Memory B cell (primary cell): ENCODE measurements around the gene IDUA.
A peak's percentile ranks its signal among the peaks of the same experiment; 100 is the strongest.

Experiments
- ATAC-seq: fragments of 150-1000 bp; cut with Tn5 transposase; 2 replicates; pipeline ENCODE4 v1.10.0; 2021; ENCODE audit warnings: low read depth, mild to moderate bottlenecking, moderate library complexity
- DNase-seq, 2 donors: peaks; one replicate each; pipeline ENCODE4 v3.0.0; 2022; ENCODE audit warnings: low spot score in 2 of 2
- H3K27ac Mint-ChIP-seq: one replicate; pipeline ENCODE4 v1.8.0; 2022; ENCODE audit warnings: mild to moderate bottlenecking, moderate library complexity, mixed read lengths
- H3K27me3 Mint-ChIP-seq: one replicate; pipeline ENCODE4 v1.8.0; 2022; ENCODE audit warnings: mixed read lengths
- H3K36me3 Mint-ChIP-seq: one replicate; pipeline ENCODE4 v1.8.0; 2022; ENCODE audit warnings: mild to moderate bottlenecking, mixed read lengths
- H3K4me1 Mint-ChIP-seq: one replicate; pipeline ENCODE4 v1.8.0; 2022; ENCODE audit warnings: mixed read lengths
- H3K4me3 Mint-ChIP-seq: one replicate; pipeline ENCODE4 v1.8.0; 2022; ENCODE audit warnings: mild to moderate bottlenecking, moderate library complexity, mixed read lengths
- H3K9me3 Mint-ChIP-seq: one replicate; pipeline ENCODE4 v1.8.0; 2022; ENCODE audit warnings: mixed read lengths

IDUA gene

DNA sequence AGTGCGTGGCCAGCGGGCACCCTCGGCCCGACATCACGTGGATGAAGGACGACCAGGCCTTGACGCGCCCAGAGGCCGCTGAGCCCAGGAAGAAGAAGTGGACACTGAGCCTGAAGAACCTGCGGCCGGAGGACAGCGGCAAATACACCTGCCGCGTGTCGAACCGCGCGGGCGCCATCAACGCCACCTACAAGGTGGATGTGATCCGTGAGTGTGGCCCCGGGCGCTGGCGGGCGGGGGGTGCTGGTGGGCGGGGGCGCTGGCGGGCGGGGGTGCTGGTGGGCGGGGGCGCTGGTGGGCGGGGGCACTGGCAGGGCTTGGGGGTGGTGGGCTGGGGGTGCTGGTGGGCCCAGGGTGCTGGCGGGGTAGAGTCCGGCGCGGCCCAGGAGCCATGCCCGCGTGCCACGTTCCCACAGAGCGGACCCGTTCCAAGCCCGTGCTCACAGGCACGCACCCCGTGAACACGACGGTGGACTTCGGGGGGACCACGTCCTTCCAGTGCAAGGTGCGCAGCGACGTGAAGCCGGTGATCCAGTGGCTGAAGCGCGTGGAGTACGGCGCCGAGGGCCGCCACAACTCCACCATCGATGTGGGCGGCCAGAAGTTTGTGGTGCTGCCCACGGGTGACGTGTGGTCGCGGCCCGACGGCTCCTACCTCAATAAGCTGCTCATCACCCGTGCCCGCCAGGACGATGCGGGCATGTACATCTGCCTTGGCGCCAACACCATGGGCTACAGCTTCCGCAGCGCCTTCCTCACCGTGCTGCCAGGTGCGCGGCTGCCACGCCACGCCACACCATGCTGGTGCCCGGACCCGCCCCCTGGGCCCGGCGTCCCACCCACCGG lies 37.3 kb downstream of the IDUA start:
- DNase-seq (no peak), ATAC-seq (no peak)
- Mint-ChIP-seq H3K4me1 (peaks cover 17% of the 10 kb centered on the region), H3K36me3 (peaks cover 4% of the 10 kb centered on the region), H3K27me3 (peaks cover 3% of the 10 kb centered on the region), H3K4me3 (no peak overlapping the region), H3K27ac (peak overlapping the region; percentile 66), H3K9me3 (no peaks in the 10 kb centered on the region)

DNA sequence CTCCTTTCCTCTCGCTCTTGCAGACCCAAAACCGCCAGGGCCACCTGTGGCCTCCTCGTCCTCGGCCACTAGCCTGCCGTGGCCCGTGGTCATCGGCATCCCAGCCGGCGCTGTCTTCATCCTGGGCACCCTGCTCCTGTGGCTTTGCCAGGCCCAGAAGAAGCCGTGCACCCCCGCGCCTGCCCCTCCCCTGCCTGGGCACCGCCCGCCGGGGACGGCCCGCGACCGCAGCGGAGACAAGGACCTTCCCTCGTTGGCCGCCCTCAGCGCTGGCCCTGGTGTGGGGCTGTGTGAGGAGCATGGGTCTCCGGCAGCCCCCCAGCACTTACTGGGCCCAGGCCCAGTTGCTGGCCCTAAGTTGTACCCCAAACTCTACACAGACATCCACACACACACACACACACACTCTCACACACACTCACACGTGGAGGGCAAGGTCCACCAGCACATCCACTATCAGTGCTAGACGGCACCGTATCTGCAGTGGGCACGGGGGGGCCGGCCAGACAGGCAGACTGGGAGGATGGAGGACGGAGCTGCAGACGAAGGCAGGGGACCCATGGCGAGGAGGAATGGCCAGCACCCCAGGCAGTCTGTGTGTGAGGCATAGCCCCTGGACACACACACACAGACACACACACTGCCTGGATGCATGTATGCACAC lies 38.2 kb downstream of the IDUA start:
- DNase-seq: no peak
- H3K27me3 Mint-ChIP-seq: peaks cover 2% of the 10 kb centered on the region
- H3K9me3 Mint-ChIP-seq: no peaks in the 10 kb centered on the region
- ATAC-seq: no peak
- peaks cover 4% of the 10 kb centered on the region for H3K36me3 Mint-ChIP-seq
- peak overlapping the region; percentile 17 for H3K4me3 Mint-ChIP-seq
- peaks cover 17% of the 10 kb centered on the region for H3K4me1 Mint-ChIP-seq
- H3K27ac Mint-ChIP-seq: peak overlapping the region; percentile 66

DNA sequence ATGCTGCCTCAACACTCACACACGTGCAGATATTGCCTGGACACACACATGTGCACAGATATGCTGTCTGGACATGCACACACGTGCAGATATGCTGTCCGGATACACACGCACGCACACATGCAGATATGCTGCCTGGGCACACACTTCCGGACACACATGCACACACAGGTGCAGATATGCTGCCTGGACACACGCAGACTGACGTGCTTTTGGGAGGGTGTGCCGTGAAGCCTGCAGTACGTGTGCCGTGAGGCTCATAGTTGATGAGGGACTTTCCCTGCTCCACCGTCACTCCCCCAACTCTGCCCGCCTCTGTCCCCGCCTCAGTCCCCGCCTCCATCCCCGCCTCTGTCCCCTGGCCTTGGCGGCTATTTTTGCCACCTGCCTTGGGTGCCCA lies 39.3 kb downstream of the IDUA start:
- Mint-ChIP-seq H3K4me1 (peaks cover 17% of the 10 kb centered on the region), H3K36me3 (peaks cover 4% of the 10 kb centered on the region), H3K27me3 (peaks cover 2% of the 10 kb centered on the region), H3K4me3 (peak overlapping the region; percentile 55), H3K9me3 (no peaks in the 10 kb centered on the region), H3K27ac (peak overlapping the region; percentile 91)
- DNase-seq: peak; percentile 69 to 75
- ATAC-seq: peak; percentile 90

DNA sequence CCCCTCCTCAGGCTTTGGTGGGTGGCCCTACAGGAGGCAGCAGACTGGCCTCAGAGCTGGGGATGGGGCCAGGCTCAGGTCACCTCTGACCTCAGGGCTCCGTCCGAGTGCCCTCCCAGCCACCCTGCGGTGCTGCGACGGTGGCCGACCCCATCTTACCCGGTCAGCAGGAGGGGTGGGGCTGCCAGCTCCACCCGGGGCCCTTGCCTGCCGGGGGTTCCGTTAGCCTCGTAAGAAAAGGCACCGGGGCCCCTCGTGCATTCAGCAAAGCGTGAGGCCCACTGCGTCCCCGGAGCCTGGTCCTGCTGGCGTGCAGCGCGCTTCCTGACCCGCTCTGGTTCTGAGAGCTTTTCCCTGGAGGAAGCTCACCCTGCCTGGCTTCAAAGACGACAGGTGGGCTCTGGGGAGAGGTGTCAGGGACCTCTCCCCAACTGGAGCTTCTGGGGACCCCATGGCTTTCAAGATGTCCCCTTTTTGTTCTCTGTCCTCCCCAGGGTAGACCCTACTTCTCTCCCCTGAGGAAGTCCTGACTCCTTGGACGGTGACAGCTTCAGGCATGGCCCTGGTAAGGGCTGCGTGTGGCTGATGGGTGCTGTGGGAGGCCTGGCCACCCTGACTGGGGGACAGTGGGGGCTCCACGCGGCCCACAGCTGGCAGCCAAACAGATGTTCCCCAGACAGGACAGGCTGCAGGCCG lies 40.5 kb downstream of the IDUA start:
- Mint-ChIP-seq H3K36me3 (peaks cover 4% of the 10 kb centered on the region), H3K4me3 (no peak overlapping the region)

DNA sequence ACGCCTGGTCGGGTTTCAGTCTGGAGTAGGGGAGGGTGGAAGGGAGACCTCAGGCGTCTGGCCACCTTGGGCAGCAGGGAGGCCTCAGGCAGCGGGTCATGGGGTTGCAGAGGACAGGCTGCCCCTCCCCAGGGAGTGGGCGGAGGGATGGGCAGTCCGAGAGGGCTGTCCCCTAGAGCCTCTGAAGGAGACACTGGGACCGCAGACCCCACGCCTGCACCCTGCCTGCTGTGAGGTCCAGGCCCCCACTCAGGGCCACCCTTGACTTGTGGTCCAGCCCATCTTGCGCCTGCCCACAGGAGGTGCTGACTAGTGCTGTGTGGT lies 41.0 kb downstream of the IDUA start:
- no peak for DNase-seq
- Mint-ChIP-seq H3K9me3 (no peaks in the 10 kb centered on the region), H3K4me3 (no peak overlapping the region), H3K4me1 (peaks cover 11% of the 10 kb centered on the region), H3K36me3 (peaks cover 4% of the 10 kb centered on the region), H3K27me3 (peaks cover 2% of the 10 kb centered on the region), H3K27ac (peak overlapping the region; percentile 53)
- no peak for ATAC-seq

More for the DNA sequence above, 40.5 kb downstream of the IDUA start:
- Mint-ChIP-seq H3K27me3 (peaks cover 2% of the 10 kb centered on the region), H3K27ac (no peak overlapping the region), H3K4me1 (peaks cover 11% of the 10 kb centered on the region), H3K9me3 (no peaks in the 10 kb centered on the region)
- ATAC-seq: no peak
- no peak for DNase-seq

DNA sequence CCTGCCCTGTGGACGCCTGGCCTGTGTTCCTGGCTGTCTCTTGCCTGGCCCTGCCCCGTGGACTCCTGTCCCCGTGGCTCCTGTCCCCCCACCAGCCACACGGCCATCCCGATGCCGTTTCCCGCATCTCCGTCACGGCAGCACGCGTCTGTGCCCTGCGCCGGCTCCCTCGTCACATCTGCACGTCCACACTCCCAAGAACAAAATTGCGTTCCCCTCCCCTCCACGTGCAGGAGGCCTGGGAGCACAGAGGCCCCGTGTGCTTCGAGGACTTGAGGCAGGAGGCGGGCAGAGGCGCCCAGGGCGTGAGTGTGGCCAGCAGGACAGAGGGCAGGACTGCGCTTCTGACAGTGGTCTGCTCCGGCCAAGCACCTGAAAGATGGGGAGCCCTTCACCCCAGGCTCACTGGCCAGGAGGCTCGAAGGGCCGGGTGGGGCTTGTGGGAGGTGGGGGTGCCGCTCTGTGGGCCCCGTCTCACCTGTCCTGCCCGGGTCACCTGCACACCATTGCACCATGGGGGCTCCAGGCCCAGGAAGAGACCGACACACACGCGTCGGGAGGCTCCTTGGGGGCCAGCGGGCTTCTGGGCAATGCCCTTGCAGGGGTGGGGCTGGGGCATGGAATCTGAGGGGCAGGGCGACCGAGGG lies 41.9 kb downstream of the IDUA start:
- Mint-ChIP-seq H3K9me3 (no peaks in the 10 kb centered on the region), H3K27me3 (peaks cover 2% of the 10 kb centered on the region), H3K36me3 (peaks cover 4% of the 10 kb centered on the region), H3K27ac (peak overlapping the region; percentile 53), H3K4me1 (peaks cover 11% of the 10 kb centered on the region), H3K4me3 (no peak overlapping the region)
- DNase-seq (no peak), ATAC-seq (no peak)

DNA sequence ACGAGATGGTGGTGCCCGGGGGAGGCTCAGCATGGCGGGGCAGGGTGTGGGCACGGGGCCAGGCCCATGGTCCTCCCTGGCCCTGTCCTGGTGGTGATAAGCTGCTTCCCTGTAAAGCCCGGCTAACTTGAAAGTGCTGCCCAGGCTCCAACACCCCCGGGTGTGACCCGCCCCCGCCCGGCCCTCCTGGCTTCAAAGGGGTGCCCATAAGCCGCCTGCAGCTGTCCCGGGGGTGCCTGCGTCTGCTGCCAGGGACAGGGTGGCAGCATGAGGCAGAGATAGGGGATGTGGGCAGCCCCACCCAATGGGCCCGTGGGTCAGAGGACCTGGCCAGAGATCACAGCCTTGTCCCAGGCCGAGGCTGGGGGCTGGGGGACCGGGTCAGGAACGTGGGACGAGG lies 42.7 kb downstream of the IDUA start:
- H3K27me3 Mint-ChIP-seq: peaks cover 2% of the 10 kb centered on the region
- no peak overlapping the region for H3K4me3 Mint-ChIP-seq
- ATAC-seq (no peak), DNase-seq (no peak)
- H3K9me3 Mint-ChIP-seq: no peaks in the 10 kb centered on the region
- H3K36me3 Mint-ChIP-seq: peaks cover 4% of the 10 kb centered on the region
- H3K4me1 Mint-ChIP-seq: peaks cover 11% of the 10 kb centered on the region
- no peak overlapping the region for H3K27ac Mint-ChIP-seq

DNA sequence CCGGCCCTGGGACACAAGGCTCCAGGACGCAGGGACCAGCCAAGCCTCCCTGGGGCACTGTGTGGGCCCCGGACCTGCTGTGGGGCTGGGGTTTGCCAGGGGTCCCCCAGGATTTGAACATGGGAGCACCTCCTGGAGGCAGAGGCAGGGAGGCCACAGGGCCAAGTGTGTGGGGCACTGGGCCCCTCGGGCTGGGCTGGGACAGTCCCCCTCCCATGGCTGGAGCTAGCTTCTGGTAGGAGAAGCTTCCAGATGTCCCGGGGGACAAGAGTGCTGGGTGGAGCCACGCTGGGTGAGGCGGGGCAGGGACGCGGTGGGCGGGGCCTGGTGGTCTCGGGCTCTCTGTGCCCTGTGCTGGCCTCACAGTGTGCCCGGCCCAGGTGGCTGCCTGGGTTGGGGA lies 43.2 kb downstream of the IDUA start:
- no peak for DNase-seq
- no peak for ATAC-seq
- no peak overlapping the region for H3K4me3 Mint-ChIP-seq
- no peaks in the 10 kb centered on the region for H3K9me3 Mint-ChIP-seq
- no peak overlapping the region for H3K27ac Mint-ChIP-seq
- peaks cover 4% of the 10 kb centered on the region for H3K36me3 Mint-ChIP-seq
- H3K4me1 Mint-ChIP-seq: peaks cover 11% of the 10 kb centered on the region
- peaks cover 2% of the 10 kb centered on the region for H3K27me3 Mint-ChIP-seq

DNA sequence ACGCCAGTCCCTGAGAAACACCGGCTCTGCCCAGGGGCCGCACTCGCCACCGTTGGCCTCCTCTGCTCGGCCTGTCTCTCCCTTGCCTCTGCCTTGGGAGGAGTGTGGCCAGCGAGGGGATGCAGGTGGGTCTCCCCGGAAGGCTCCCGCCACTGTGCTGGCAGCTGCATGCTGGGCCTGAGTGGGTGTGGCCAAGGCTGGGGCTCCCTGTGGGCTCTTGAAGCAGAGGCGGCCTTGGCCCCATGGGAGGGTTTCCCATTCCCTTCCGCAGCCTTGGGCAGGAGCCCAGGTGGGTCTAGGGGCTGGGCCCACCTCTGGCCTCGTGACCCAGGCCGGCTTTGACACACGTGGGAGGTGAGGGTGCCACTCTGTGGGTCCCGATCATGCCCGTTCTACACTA lies 43.7 kb downstream of the IDUA start:
- Mint-ChIP-seq H3K9me3 (no peaks in the 10 kb centered on the region), H3K4me1 (peaks cover 8% of the 10 kb centered on the region), H3K36me3 (no peaks in the 10 kb centered on the region), H3K27ac (no peak overlapping the region), H3K4me3 (no peak overlapping the region), H3K27me3 (peaks cover 2% of the 10 kb centered on the region)
- ATAC-seq (no peak), DNase-seq (no peak)

DNA sequence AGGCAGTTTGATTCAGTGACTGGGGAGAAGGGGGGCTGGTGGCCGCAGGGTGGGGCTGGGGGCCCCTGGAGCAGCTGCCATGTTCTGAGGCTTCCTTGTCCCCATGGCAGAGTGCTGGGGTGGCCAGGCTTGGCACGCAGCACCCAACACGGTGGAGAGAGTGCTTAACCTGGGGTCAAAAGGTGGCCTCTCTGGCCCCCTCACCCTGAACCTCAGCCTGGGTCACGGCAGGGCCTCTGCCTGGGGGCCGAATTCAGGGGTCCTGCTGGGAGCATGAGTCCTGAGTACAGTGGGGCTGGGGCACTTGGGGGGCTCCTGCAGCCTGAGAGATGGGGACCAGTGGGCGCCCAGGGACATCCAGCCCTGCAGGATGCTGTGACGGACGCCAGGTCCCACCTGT lies 44.5 kb downstream of the IDUA start:
- H3K27ac Mint-ChIP-seq: no peak overlapping the region
- H3K4me1 Mint-ChIP-seq: peaks cover 1% of the 10 kb centered on the region
- no peak overlapping the region for H3K4me3 Mint-ChIP-seq
- H3K9me3 Mint-ChIP-seq: no peaks in the 10 kb centered on the region
- DNase-seq: no peak
- peaks cover 2% of the 10 kb centered on the region for H3K27me3 Mint-ChIP-seq
- no peak for ATAC-seq
- no peaks in the 10 kb centered on the region for H3K36me3 Mint-ChIP-seq

DNA sequence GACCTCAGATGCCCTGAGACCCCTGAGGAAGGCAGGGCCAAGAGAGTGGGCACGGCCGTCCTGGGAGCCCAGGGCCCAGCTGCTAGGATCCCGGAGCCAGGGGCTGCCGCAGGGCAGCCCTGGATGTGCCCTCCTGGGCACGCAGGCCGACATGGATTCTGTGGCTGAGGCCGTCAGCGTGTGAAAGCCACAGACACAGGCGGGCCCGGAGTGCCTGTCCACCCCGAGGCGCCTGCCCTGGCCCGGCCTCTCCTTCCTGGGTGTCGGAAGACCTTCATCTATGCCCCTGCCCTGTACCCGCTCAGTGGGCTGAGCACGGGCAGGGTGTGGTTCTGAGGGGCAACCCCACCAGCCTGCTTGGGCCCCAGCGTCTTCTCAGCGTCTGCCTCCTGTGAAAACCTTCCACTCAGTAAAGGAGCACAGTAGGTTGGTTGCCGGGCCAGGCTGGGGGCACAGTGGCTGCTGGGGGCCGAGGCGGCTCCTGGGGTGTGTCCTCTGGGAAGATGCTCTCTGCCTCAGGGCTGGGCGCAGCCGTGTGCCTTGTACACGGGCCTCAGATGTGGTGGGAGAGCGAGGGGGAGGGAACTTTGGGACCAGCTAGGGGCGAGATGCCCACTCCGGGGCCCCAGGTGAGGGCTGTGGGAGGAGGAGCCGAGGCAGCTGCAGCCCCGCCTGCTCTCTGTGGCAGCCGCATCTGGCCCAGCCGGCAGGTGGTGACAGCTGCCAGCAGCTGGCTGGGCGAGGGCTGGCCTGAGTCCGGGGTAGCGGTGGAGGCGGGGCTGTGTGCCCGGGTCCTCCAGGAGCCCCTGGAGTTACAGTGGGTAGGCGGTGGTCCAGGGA lies 45.3 kb downstream of the IDUA start:
- DNase-seq (no peak), ATAC-seq (peak; percentile 63)
- no peaks in the 10 kb centered on the region for H3K9me3 Mint-ChIP-seq
- no peak overlapping the region for H3K27ac Mint-ChIP-seq
- H3K36me3 Mint-ChIP-seq: no peaks in the 10 kb centered on the region
- peaks cover 2% of the 10 kb centered on the region for H3K27me3 Mint-ChIP-seq
- no peak overlapping the region for H3K4me3 Mint-ChIP-seq
- no peaks in the 10 kb centered on the region for H3K4me1 Mint-ChIP-seq

DNA sequence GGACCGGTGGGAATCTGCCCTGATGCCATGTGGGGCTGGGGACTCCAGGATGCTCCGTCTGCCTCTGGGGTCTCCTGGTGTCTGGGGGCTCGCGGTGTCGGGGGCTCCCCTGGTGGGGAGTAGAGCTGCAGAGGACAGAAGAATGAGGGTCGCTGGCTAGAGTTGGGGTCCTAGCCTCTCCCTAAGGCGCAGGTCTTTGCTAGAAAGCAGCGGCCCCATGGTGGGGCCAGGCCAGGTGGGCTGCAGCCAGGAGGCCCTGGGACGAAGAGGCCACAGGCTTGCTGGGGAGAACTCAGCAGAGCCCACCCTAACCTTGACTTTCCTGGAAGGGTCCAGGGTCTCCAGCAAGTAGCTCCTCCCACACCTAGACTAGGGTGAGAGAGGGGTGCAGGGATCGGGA lies 46.0 kb downstream of the IDUA start:
- no peak overlapping the region for H3K27ac Mint-ChIP-seq
- H3K36me3 Mint-ChIP-seq: no peaks in the 10 kb centered on the region
- DNase-seq (no peak), ATAC-seq (no peak)
- no peak overlapping the region for H3K4me3 Mint-ChIP-seq
- no peaks in the 10 kb centered on the region for H3K4me1 Mint-ChIP-seq
- H3K27me3 Mint-ChIP-seq: peaks cover 2% of the 10 kb centered on the region
- H3K9me3 Mint-ChIP-seq: no peaks in the 10 kb centered on the region

DNA sequence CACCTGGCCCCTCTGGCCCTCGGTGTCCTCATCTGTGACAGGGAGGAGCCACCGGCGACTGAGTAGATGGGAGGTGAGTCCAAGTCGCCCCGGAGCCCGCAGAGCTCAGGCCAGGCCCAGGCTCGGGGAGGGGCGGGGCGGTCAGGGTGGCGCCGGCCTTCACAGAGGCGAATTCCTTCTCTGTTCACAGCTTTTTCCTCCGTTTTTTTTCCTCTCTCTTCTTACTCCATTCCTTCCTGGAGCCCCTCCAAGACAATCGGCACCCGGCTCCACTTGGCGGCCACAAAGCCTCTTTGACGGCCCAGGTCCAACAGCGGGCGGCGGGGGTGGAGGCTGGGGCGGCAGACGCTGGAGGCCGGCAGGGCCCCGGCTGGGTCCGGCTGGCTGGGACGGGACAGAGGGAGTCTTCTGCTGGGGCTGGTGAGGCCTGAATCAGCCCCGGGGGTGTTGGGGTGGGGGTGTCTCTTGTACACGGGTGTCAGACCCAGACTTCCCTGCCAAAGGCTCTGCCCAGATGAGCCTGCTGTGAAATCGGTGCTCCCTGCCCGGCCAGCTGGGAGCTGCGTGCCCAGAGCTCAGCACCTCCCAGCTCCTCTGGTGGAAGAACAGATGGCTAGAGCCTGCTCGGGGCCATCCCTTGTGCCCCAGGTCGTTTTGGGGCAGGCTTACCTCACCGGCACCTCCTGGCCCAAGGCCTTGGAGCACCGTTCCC lies 47.2 kb downstream of the IDUA start:
- H3K4me1 Mint-ChIP-seq: no peaks in the 10 kb centered on the region
- no peaks in the 10 kb centered on the region for H3K36me3 Mint-ChIP-seq
- no peak for DNase-seq
- H3K9me3 Mint-ChIP-seq: no peaks in the 10 kb centered on the region
- H3K27ac Mint-ChIP-seq: no peak overlapping the region
- ATAC-seq: no peak
- no peaks in the 10 kb centered on the region for H3K27me3 Mint-ChIP-seq
- no peak overlapping the region for H3K4me3 Mint-ChIP-seq
